IPS-18a (cell line): ENCODE data around the gene RFC3.

ENCODE experiments used
- H3K27ac ChIP-seq: one replicate; pipeline ENCODE4 v1.5.1; 2013; ENCODE audit warnings: low read length
- H3K27me3 ChIP-seq: one replicate; pipeline ENCODE4 v1.6.1; 2013; ENCODE audit warnings: mild to moderate bottlenecking, low read length; ENCODE audit not compliant: control insufficient read depth, insufficient read depth
- H3K36me3 ChIP-seq: one replicate; pipeline ENCODE4 v1.6.1; 2013; ENCODE audit warnings: low read depth, low read length; ENCODE audit not compliant: control insufficient read depth
- H3K4me1 ChIP-seq: one replicate; pipeline ENCODE4 v1.6.1; 2013; ENCODE audit warnings: low read depth, low read length; ENCODE audit not compliant: control insufficient read depth
- H3K4me3 ChIP-seq: one replicate; pipeline ENCODE4 v1.5.1; 2013; ENCODE audit warnings: low read length
- H3K9ac ChIP-seq: one replicate; pipeline ENCODE4 v1.6.1; 2013; ENCODE audit warnings: mild to moderate bottlenecking, low read length, moderate library complexity
- H3K9me3 ChIP-seq: one replicate; pipeline ENCODE4 v1.6.1; 2013; ENCODE audit warnings: low read depth, low read length; ENCODE audit not compliant: control insufficient read depth

The RFC3 gene

DNA sequence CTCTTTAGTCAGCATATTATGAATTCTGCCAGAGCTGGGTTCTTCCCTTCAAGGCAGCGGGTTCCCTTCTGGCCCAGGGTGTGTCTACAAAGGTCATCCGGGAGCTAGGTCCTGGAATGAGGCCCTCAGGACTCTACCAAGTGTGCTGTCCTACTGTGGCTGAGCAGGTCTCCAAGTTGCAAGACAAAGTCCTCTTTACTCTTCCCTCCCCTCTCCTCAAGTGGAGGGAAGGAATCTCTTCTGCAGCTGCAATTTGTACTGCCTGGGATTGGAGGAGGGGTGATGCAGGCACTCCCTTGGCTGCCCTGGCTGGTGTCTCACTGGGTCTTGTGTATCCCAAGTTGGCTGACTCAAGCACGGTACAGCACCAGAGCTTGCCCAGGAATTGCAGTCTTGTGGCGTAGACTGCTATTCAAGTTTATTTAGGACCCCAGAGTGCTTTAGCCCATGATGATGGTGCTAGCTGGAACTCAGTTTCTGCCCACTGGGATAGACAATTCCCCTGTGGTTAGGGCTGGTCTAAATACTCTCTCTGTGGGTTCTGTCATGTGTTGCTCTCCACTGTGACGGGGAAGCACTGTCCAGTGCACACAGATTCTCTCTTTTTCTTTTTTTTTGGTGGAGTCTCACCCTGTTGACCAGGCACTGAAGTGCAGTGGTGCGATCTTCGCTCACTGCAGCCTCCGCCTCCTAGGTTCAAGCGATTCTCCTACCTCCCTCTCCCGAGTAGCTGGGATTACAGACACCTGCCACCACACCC is 28.5 kb downstream of the RFC3 start:
- no peaks in the 10 kb centered on the region for H3K4me1 ChIP-seq
- H3K27ac ChIP-seq = no peak overlapping the region
- H3K4me3 ChIP-seq = no peak overlapping the region
- H3K9me3 ChIP-seq = no peaks in the 10 kb centered on the region
- no peak overlapping the region for H3K9ac ChIP-seq
- H3K36me3 ChIP-seq = peaks cover 32% of the 10 kb centered on the region
- H3K27me3 ChIP-seq = no peaks in the 10 kb centered on the region

DNA sequence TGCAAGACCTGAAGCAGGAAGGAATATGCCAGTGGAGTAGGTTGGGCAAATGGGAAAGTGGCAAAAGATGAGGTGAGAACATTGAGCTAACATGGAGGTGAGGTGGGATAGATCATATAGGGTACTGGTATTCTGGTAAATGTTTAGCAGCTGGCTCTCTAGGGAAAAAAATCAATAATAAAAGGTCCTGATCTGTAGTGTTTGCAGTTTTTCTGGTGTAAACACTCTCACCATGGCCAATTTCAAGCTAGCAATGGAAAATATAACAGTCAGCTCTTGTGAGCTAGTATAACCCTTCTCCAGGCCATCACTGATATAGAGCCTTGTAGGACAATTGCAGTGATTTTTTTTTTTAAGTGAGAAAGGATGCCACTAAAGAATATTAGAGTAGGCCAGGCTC is 31.3 kb downstream of the RFC3 start:
- no peak overlapping the region for H3K4me3 ChIP-seq
- H3K36me3 ChIP-seq = peaks cover 21% of the 10 kb centered on the region
- H3K9ac ChIP-seq = no peak overlapping the region
- H3K9me3 ChIP-seq = no peaks in the 10 kb centered on the region
- H3K4me1 ChIP-seq = no peaks in the 10 kb centered on the region
- H3K27ac ChIP-seq = no peak overlapping the region
- no peaks in the 10 kb centered on the region for H3K27me3 ChIP-seq

DNA sequence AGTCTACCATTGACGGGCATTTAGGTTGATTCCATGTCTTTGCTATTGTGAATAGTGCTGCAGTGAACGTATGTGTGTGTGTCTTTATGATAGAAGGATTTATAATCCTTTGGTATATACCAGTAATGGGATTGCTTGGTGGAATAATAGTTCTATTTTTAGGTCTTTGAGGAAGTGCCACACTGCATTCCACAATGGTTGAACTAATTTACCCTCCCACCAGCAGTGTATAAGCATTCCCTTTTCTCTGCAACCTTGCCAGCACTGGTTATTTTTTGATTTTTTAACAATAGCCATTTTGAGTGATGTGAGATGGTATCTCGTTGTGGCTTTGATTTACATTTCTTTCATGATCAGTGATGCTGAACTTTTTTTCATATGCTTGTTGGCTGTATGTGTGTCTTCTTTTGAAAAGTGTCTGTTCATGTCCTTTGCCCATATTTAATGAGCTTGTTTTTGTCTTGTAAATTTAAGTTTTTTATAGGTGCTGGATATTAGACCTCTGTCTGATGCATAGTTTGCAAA is 37.5 kb downstream of the RFC3 start:
- Histone ChIP-seq H3K27ac (no peak overlapping the region), H3K9me3 (no peaks in the 10 kb centered on the region), H3K4me1 (no peaks in the 10 kb centered on the region), H3K9ac (no peak overlapping the region), H3K4me3 (no peak overlapping the region), H3K36me3 (no peaks in the 10 kb centered on the region), H3K27me3 (no peaks in the 10 kb centered on the region)

DNA sequence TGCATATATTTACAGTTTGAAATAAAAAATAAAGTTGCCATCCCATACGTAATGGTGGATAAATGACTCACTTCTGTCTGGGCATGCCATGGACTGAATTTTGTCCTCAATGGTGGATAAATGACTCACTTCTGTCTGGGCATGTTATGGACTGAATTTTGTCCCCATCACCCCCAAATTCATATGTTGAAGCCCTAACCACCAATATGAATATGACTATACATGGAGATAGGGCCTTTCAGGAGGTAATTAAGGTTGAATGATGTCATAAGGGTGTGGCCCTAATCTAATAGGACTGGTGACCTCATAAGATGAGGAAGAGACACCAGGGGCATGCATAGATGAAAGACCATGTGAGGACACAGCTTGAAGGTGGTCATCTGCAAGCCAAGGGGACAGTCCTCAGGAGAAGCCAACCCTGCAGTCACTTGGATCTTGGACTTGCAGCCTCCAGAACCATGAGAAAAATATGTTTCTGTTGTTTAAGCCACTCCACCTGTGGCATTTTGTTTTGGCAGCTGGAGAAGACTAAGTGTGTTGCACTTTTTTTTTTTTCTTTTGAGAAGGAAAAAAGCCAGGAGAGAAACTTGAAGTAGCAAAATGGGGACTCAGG is 41.8 kb downstream of the RFC3 start:
- H3K27ac ChIP-seq = no peak overlapping the region

DNA sequence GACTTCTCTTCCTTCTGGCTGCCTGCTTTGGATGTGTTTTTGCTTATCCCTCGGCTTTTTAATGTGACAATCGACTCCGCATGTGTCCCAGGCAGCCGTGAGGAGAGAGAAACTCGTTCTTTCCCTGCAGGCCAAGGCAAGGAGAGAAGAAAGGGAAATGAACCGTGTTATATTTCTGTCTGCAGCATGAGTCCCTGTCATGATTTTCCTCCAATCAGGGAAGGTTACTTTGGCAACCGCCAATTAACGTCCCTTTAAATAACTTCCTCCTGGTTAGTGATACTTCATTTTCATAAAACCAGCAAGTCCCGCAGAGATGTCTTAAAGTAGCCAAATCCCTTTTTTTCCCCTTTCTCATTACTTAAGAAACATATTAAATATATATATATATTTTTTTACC is 42.6 kb downstream of the RFC3 start:
- H3K27ac ChIP-seq = no peak overlapping the region

More for the DNA sequence above, 41.8 kb downstream of the RFC3 start:
- H3K27me3 ChIP-seq = no peaks in the 10 kb centered on the region
- H3K9ac ChIP-seq = no peak overlapping the region
- H3K4me3 ChIP-seq = no peak overlapping the region
- no peaks in the 10 kb centered on the region for H3K4me1 ChIP-seq
- H3K9me3 ChIP-seq = no peaks in the 10 kb centered on the region
- no peaks in the 10 kb centered on the region for H3K36me3 ChIP-seq

DNA sequence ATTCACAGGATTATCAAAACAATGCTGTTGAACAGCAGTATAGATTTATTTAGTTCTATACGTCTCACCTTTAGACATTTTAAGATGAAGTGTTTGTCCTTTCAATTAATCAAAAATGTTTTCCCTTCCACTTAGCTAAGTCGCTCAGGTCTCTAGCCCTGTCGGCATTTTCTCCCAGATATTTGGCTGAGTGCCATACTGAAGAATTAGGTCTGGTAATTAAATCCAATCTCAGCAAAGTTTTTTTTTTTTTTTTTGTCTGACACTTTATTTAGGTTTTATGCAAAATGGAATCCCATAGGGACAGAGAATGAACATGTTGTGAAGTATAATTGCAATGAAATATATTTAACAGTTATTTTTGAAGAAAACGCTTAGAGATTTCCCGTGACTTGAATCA is 44.1 kb downstream of the RFC3 start:
- Histone ChIP-seq H3K9ac (no peak overlapping the region), H3K4me3 (no peak overlapping the region)

More for the DNA sequence above, 42.6 kb downstream of the RFC3 start:
- no peaks in the 10 kb centered on the region for H3K9me3 ChIP-seq
- H3K27me3 ChIP-seq = no peaks in the 10 kb centered on the region
- H3K9ac ChIP-seq = no peak overlapping the region
- no peaks in the 10 kb centered on the region for H3K4me1 ChIP-seq
- no peaks in the 10 kb centered on the region for H3K36me3 ChIP-seq
- H3K4me3 ChIP-seq = no peak overlapping the region

DNA sequence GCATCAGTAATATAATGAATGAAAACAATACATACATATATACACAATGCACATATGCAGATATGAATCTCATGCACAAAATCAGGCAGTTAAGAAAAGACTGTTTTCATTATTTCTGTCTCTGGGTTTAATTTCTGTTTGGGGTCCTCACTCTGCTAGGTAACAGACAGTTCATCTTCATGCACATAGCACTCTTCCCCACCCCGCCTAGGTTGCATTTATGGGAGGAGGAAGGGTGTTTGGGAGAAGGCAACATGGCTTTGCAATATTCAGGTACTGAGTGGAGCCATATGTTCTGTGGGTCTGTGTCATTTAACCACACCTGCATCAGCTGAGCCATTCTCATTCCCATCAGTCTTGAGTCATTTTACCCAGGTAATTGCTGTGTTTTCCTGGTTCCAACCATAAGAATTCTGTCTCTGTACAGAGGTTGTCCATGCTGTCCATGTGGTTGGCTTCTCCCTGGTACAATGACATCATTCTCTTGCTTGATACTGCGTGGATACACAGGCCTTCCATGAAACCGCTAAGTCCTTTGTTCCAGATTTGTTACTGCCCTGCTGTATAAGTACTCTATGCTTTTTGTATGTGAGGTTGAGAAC is 45.3 kb downstream of the RFC3 start:
- Histone ChIP-seq H3K27ac (no peak overlapping the region), H3K4me1 (no peaks in the 10 kb centered on the region), H3K9ac (no peak overlapping the region), H3K27me3 (no peaks in the 10 kb centered on the region), H3K9me3 (no peaks in the 10 kb centered on the region), H3K36me3 (no peaks in the 10 kb centered on the region), H3K4me3 (no peak overlapping the region)

More for the DNA sequence above, 44.1 kb downstream of the RFC3 start:
- no peak overlapping the region for H3K27ac ChIP-seq
- H3K27me3 ChIP-seq = no peaks in the 10 kb centered on the region
- H3K36me3 ChIP-seq = no peaks in the 10 kb centered on the region
- no peaks in the 10 kb centered on the region for H3K4me1 ChIP-seq
- H3K9me3 ChIP-seq = no peaks in the 10 kb centered on the region

DNA sequence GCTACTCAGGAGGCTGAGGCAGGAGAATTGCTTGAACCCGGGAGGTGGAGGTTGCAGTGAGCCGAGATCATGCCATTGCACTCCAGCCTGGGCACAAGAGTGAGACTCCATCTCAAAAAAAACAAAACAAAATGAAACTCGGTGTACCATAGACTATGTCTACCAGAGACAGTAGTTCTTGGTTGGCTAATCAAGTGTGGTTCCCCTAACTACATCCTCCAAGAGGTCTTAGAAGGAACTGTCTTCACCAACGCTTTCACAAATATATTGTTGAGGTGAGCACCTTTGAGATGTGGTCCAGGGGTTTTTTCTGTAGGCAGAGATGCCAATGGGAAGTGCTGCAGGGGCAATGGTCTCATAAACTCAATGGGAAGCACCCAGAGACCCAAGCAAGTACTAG is 48.0 kb downstream of the RFC3 start:
- Histone ChIP-seq H3K4me1 (no peaks in the 10 kb centered on the region), H3K9me3 (no peaks in the 10 kb centered on the region), H3K9ac (no peak overlapping the region), H3K4me3 (no peak overlapping the region), H3K27me3 (no peaks in the 10 kb centered on the region), H3K27ac (no peak overlapping the region), H3K36me3 (no peaks in the 10 kb centered on the region)

DNA sequence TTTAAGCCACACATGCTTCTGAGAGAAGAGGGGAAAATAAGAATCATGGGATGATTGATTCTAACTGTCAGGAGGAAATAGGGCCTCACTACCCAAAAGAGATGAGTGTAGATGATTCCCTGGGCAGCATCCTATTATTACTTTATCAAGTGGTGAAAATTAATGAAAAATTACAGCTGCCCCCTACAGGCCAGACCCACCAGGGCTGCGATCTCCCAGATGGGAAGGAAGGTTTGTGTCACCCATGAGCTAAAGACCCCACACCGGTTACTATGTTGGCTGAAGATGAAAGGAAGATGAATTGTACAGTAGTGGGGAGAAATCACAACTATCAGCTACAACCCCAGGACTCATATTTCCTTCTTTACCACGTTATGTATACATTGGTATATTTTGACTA is 49.5 kb downstream of the RFC3 start:
- H3K9me3 ChIP-seq = no peaks in the 10 kb centered on the region
- H3K4me3 ChIP-seq = no peak overlapping the region
- no peak overlapping the region for H3K9ac ChIP-seq
- H3K27ac ChIP-seq = no peak overlapping the region
- H3K4me1 ChIP-seq = no peaks in the 10 kb centered on the region
- H3K27me3 ChIP-seq = no peaks in the 10 kb centered on the region
- H3K36me3 ChIP-seq = no peaks in the 10 kb centered on the region

DNA sequence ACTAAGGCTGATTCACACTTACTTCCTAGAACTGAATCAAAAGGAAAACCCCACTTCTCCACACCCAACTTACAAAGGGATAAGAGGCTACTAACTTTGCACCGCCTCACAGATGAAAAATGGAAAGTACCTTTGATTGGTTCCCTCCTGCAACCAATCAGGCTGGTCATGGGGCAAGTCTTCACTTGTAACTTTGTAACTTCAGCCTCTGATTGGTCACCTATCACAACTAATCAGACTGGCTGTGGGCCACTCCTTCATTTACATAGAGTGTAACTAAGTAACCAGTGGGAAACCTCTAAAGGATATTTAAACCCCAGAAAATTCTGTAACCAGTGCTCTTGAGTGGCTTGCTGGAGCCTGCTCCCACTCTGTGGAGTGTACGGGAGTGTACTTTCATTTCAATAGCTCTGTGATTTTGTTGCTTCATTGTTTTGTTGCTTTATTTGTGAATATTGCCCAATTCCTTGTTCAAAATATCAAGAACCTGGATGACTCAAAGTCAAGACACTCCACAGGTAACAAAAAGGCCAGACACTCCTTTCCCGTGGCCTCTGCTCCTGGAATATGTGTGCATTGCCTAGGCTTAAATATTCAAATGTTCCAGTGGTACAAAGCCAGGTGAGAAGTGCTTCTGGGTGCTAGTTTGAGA is 50.5 kb downstream of the RFC3 start:
- H3K36me3 ChIP-seq = no peaks in the 10 kb centered on the region
- no peak overlapping the region for H3K27ac ChIP-seq
- no peak overlapping the region for H3K9ac ChIP-seq
- H3K27me3 ChIP-seq = no peaks in the 10 kb centered on the region
- no peak overlapping the region for H3K4me3 ChIP-seq
- H3K9me3 ChIP-seq = no peaks in the 10 kb centered on the region
- no peaks in the 10 kb centered on the region for H3K4me1 ChIP-seq

DNA sequence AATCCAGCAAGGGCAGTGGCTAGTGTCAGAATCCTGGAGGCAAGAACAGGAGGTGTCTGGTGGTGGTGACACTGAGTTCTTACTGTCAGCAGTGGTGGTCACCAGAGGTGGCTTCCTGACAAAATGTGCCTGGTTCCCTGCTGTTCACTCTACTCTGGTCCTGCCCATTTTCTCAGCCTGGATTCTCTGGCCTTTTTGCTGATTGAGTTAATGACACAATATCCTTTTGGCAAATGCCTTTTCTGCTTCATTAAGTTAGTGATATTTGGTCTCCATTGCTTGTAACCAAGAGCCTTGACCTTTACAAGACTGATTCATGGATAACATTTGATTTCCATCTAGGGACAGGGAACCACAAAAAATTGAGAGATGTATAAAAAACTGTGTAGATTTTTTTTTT is 51.1 kb downstream of the RFC3 start:
- Histone ChIP-seq H3K27ac (no peak overlapping the region), H3K9me3 (no peaks in the 10 kb centered on the region), H3K4me3 (no peak overlapping the region), H3K27me3 (no peaks in the 10 kb centered on the region), H3K4me1 (no peaks in the 10 kb centered on the region), H3K36me3 (no peaks in the 10 kb centered on the region), H3K9ac (no peak overlapping the region)
